ENCODE results near the gene SUGCT. TPM values are rescaled to one million over a fixed set of nuclear protein-coding genes. Genes with fewer than 3 reads are reported as not detected.

SUGCT gene
- total RNA-seq, 2 experiments from 2014 or later = not detected

GRCh38 chr7:40641701-40642100, 506.9 kb downstream of the SUGCT start:
- Histone ChIP-seq H4K20me1 (ENCODE audit: insufficient read depth, low read length) (no peaks in the 10 kb centered on the region), H3K79me2 (ENCODE audit: insufficient read depth, low read depth, low read length) (no peaks in the 10 kb centered on the region), H3K9me2 (ENCODE audit: insufficient read depth, low read length) (no peaks in the 10 kb centered on the region), H2AFZ (ENCODE audit: low read length) (no peak overlapping the region), H3K4me3 (ENCODE audit: low read depth, low read length, poor library complexity, severe bottlenecking) (no peak overlapping the region), H3K27ac (ENCODE audit: low read depth, low read length, poor library complexity, severe bottlenecking) (no peak overlapping the region), H3K4me2 (ENCODE audit: low read length) (no peak overlapping the region), H3K9me3 (ENCODE audit: low read length) (no peaks in the 10 kb centered on the region), H3K4me1 (ENCODE audit: insufficient read depth, low read length, poor library complexity, severe bottlenecking) (no peaks in the 10 kb centered on the region), H3K36me3 (ENCODE audit: insufficient read depth, low read length) (no peaks in the 10 kb centered on the region)
- no peak for TF ChIP-seq EZH2phosphoT487 (IDR thresholded peaks at IDR 0.05; ENCODE audit: borderline replicate concordance, low read depth, low read length)
- TF ChIP-seq CTCF (conservative IDR thresholded peaks at IDR 0.05; ENCODE audit: low read length) = no peak
- no peak for DNase-seq (ENCODE audit: low spot score)
- ChIA-PET POLR2A (interaction anchor here (1.6 kb wide), 1 partner anchor 12 kb away, joined by 3 read pairs; no protein-coding TSS in a partner anchor), CTCF (ENCODE audit: unreplicated experiment) (no interaction called here)
- no TSS peak for BruUV-seq (replicated peaks)
- intact Hi-C loops (cut with micrococcal nuclease; ENCODE audit: unreplicated experiment) = loop anchor here (10.0 kb wide), 1 partner anchor 63 kb away; no protein-coding TSS in a partner anchor

GRCh38 chr7:40643664-40644063, 508.9 kb downstream of the SUGCT start:
- BruUV-seq (replicated peaks) = no TSS peak
- Histone ChIP-seq H3K36me3 (ENCODE audit: insufficient read depth, low read length) (no peaks in the 10 kb centered on the region), H3K4me1 (ENCODE audit: insufficient read depth, low read length, poor library complexity, severe bottlenecking) (no peaks in the 10 kb centered on the region), H3K4me2 (ENCODE audit: low read length) (no peak overlapping the region), H3K27ac (ENCODE audit: low read depth, low read length, poor library complexity, severe bottlenecking) (no peak overlapping the region), H2AFZ (ENCODE audit: low read length) (no peak overlapping the region), H3K9me2 (ENCODE audit: insufficient read depth, low read length) (no peaks in the 10 kb centered on the region), H4K20me1 (ENCODE audit: insufficient read depth, low read length) (no peaks in the 10 kb centered on the region), H3K79me2 (ENCODE audit: insufficient read depth, low read depth, low read length) (no peaks in the 10 kb centered on the region), H3K4me3 (ENCODE audit: low read depth, low read length, poor library complexity, severe bottlenecking) (no peak overlapping the region), H3K9me3 (ENCODE audit: low read length) (no peaks in the 10 kb centered on the region)
- no peak for TF ChIP-seq CTCF (conservative IDR thresholded peaks at IDR 0.05; ENCODE audit: low read length)
- TF ChIP-seq EZH2phosphoT487 (IDR thresholded peaks at IDR 0.05; ENCODE audit: borderline replicate concordance, low read depth, low read length) = no peak
- POLR2A ChIA-PET = interaction anchor here (1.0 to 1.2 kb wide), 2 partner anchors 13 to 21 kb away, joined by 3 to 4 read pairs; no protein-coding TSS in a partner anchor
- CTCF ChIA-PET (ENCODE audit: unreplicated experiment) = no interaction called here
- DNase-seq (ENCODE audit: low spot score) = no peak
- intact Hi-C loops (cut with micrococcal nuclease; ENCODE audit: unreplicated experiment) = loop anchor here (10.0 kb wide), 1 partner anchor 61 kb away; no protein-coding TSS in a partner anchor

DNA sequence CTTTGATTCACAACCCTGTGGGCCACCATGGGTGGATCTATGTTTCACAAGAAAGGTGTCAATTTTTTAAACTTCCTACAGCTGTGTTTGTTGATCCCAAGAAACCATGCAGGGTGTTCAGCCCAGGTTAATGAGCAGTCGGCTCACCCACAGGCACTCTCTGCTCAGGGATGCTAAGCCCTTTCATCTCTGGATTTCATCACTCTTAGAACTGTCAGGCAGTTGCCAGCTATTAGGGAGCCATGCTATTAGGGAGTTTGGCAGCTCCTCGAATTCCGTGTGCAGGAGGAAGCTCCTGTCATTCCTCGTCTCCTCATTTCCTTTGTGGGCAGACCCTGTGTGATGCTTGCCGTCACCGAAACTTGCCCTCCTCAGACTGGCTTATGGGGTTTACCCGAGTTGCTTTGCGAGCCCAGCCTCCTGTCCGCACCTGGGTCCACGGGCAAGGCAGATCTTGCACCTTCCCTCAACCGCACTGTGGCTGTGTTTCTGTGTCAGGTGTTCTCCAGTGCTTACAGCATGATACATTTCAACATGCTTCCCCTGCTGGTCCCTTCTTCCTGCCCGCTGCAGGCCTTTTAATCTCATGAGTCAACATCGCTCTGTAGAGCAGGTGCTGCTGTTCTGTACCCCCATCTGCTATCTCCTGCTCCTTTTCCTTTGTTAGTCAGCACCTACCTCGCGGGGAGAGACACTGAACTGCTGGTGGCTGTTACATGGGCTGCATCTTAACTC, 509.8 kb downstream of the SUGCT start:
- Histone ChIP-seq H3K9me3 (ENCODE audit: low read length) (no peaks in the 10 kb centered on the region), H3K4me2 (ENCODE audit: low read length) (no peak overlapping the region), H3K4me1 (ENCODE audit: insufficient read depth, low read length, poor library complexity, severe bottlenecking) (no peaks in the 10 kb centered on the region), H3K27ac (ENCODE audit: low read depth, low read length, poor library complexity, severe bottlenecking) (no peak overlapping the region), H3K4me3 (ENCODE audit: low read depth, low read length, poor library complexity, severe bottlenecking) (no peak overlapping the region), H3K9me2 (ENCODE audit: insufficient read depth, low read length) (no peaks in the 10 kb centered on the region), H2AFZ (ENCODE audit: low read length) (no peak overlapping the region), H3K79me2 (ENCODE audit: insufficient read depth, low read depth, low read length) (no peaks in the 10 kb centered on the region), H4K20me1 (ENCODE audit: insufficient read depth, low read length) (no peaks in the 10 kb centered on the region), H3K36me3 (ENCODE audit: insufficient read depth, low read length) (no peaks in the 10 kb centered on the region)
- POLR2A ChIA-PET = interaction anchor here (1.2 kb wide), 1 partner anchor 14 kb away, joined by 3 read pairs; no protein-coding TSS in a partner anchor
- no peak for DNase-seq (ENCODE audit: low spot score)
- CTCF ChIA-PET (ENCODE audit: unreplicated experiment) = no interaction called here
- no TSS peak for BruUV-seq (replicated peaks)
- intact Hi-C loops (cut with micrococcal nuclease; ENCODE audit: unreplicated experiment) = loop anchor here (10.0 kb wide), 1 partner anchor 60 kb away; no protein-coding TSS in a partner anchor
- TF ChIP-seq EZH2phosphoT487 (IDR thresholded peaks at IDR 0.05; ENCODE audit: borderline replicate concordance, low read depth, low read length) (no peak), CTCF (conservative IDR thresholded peaks at IDR 0.05; ENCODE audit: low read length) (no peak)

All from OCI-LY7 (cell line).